Kidney (tissue), 14 donors: ENCODE results near the gene ATP11A. TPM values are rescaled to one million over a fixed set of nuclear protein-coding genes. Genes with fewer than 3 reads are reported as not detected.

Source experiments
- DNase-seq, 5 donors: peaks; one replicate each; pipeline ENCODE4 v3.0.0-alpha.2; 2013 to 2020
- FAIRE-seq: peaks from 2 replicates; lab custom pipeline; 2012; peaks lifted over from hg19 to GRCh38; lab: Jason Lieb, UNC
- H3K27ac ChIP-seq, 2 donors: one replicate each; pipeline ENCODE4 v1.7.0; 2013; ENCODE audit warnings: low read depth in 2 of 2, low read length in 2 of 2, inconsistent platforms in 1 of 2
- H3K27me3 ChIP-seq: one replicate; pipeline ENCODE4 v1.7.1; 2013; ENCODE audit warnings: low read length, inconsistent platforms; ENCODE audit not compliant: control insufficient read depth, insufficient read depth
- H3K36me3 ChIP-seq, 3 donors: one replicate each; pipeline versions ENCODE4 v1.7.0 to v1.7.1; 2013; ENCODE audit warnings: low read length in 3 of 3, control low read depth in 1 of 3, inconsistent platforms in 1 of 3; ENCODE audit not compliant: insufficient read depth in 3 of 3, control insufficient read depth in 2 of 3
- H3K4me1 ChIP-seq, 3 donors: one replicate each; pipeline versions ENCODE4 v1.7.0 to v1.7.1; 2013; ENCODE audit warnings: low read length in 3 of 3, inconsistent platforms in 1 of 3, low read depth in 1 of 3; ENCODE audit not compliant: control insufficient read depth in 2 of 3, insufficient read depth in 2 of 3
- H3K4me3 ChIP-seq, 3 donors: one replicate each; pipeline versions ENCODE4 v1.7.0 to v1.8.1; 2013; ENCODE audit warnings: low read length in 3 of 3, control low read depth in 1 of 3, inconsistent platforms in 1 of 3
- H3K9ac ChIP-seq, 3 donors: one replicate each; pipeline versions ENCODE4 v1.7.0 to v1.7.1; 2013; ENCODE audit warnings: low read length in 3 of 3, control low read depth in 1 of 3, inconsistent platforms in 1 of 3
- H3K9me3 ChIP-seq, 3 donors: one replicate each; pipeline versions ENCODE4 v1.7.0 to v1.7.1; 2013; ENCODE audit warnings: low read length in 3 of 3, control low read depth in 1 of 3, inconsistent platforms in 1 of 3; ENCODE audit not compliant: control insufficient read depth in 2 of 3, insufficient read depth in 1 of 3
- intact Hi-C: fragments of 100-400 bp; cut with DNase I; formaldehyde crosslinking; loops from one replicate; pipeline ENCODE4 v1.11.1; 2022
- polyA plus RNA-seq: library from polyadenylated mRNA; stranded (reverse); fragments of 350-450 nt; fragmentation: Illumina TruSeq; extraction: RNeasy Lipid Tissue Mini Kit (QIAGEN cat#74804); gene quantifications from one replicate; pipeline ENCODE4 v1.2.3, GENCODE V29; 2014; ENCODE audit warnings: low read depth, low replicate concordance; ENCODE audit not compliant: insufficient read depth
- total RNA-seq: library from RNA; stranded (reverse); fragmentation: NEBNext Ultra II Directional; extraction: Animal tissue kit (Norgen Biotek cat#: 25700); gene quantifications from one replicate; pipeline ENCODE4 v1.2.1, GENCODE V29; 2021
- TF ChIP-seq, protein P1 (sequence below): IDR thresholded peaks from 3 replicates; pipeline ENCODE4 v1.5.1; 2012; ENCODE audit warnings: mild to moderate bottlenecking, moderate library complexity, borderline replicate concordance; ENCODE audit not compliant: insufficient read depth; ENCODE audit errors: extremely low read depth
- donor health status: control.
- donor health status: control.
- donor health status: control.
- donor health status: control.
- donor health status: control.
- donor health status: DM: yes; HTN: yes; CAD: no.
- donor health status: Normal renal cell carcinoma (clear cell type).

The ATP11A gene
- total and polyA plus RNA-seq, 2 donors from 2014 or later, result 4.9 to 212 TPM

DNA sequence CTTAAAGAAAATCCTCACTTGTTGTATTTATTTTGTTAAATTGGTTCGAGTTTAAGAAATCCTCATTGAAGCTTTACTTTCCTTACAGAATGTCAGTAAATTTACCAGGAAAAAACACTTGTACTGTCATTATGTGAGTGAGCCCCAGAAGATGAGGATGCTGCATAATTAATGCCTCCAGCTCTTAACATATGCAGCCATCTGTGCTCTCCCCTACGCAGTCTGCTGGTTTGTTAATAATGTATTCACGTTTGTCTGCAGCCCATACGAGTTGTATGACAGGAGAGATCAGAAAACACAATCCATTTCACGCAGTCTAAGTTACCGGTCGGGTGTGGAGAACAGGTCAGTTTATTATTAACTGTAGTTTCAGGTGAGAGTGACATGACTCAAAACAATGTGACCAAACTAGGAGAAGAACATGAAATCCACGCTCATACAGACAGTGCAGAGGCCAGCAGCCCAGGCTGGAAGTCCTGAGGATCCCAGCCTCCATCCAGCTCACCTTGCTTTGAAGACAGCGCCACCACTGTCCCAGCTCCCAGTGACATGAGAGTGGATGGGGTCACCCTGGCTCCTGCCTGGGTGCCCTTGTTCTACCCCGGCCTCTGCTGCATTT lies 19.8 kb upstream of the ATP11A start:
- H3K36me3 ChIP-seq, result no peaks in the 10 kb centered on the region
- H3K9ac ChIP-seq, result no peak overlapping the region
- DNase-seq (peak in 3 of 5 donors; percentile 28 to 63 (median 45)), FAIRE-seq (peak; percentile 25)
- intact Hi-C loops, result no loop called here
- H3K4me3 ChIP-seq, result peak overlapping the region in 1 of 3 donors; percentile 11
- peaks cover 0 to 4% (median 0%) of the 10 kb centered on the region in 3 donors for H3K9me3 ChIP-seq
- peaks cover 0 to 2% (median 0%) of the 10 kb centered on the region in 3 donors for H3K4me1 ChIP-seq
- H3K27ac ChIP-seq, result peak overlapping the region in 1 of 2 donors; percentile 34
- no peaks in the 10 kb centered on the region for H3K27me3 ChIP-seq
- TF ChIP-seq, protein P1, sequence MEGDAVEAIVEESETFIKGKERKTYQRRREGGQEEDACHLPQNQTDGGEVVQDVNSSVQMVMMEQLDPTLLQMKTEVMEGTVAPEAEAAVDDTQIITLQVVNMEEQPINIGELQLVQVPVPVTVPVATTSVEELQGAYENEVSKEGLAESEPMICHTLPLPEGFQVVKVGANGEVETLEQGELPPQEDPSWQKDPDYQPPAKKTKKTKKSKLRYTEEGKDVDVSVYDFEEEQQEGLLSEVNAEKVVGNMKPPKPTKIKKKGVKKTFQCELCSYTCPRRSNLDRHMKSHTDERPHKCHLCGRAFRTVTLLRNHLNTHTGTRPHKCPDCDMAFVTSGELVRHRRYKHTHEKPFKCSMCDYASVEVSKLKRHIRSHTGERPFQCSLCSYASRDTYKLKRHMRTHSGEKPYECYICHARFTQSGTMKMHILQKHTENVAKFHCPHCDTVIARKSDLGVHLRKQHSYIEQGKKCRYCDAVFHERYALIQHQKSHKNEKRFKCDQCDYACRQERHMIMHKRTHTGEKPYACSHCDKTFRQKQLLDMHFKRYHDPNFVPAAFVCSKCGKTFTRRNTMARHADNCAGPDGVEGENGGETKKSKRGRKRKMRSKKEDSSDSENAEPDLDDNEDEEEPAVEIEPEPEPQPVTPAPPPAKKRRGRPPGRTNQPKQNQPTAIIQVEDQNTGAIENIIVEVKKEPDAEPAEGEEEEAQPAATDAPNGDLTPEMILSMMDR, result no peak

DNA sequence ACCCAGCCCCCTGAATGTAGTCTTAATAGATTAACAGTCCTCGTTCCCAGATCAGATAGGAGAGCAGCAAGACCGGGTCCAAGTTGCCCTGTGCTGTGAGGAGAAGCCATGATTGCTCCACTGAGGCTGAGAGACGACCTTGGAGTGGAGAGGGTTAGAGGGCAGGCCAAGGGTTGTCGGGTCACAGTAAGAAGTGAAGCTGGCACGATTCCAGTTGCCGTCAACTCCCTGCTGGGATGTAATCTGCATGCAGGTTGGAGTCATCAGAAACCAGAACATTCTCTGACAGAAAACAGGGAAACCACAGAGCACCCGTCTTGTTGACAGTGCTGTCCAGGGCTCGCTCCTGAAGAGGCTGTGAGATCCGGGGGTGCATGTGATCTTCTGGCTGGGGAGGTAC lies 19.0 kb upstream of the ATP11A start:
- FAIRE-seq, result no peak
- Histone ChIP-seq H3K27ac (no peak overlapping the region), H3K27me3 (no peaks in the 10 kb centered on the region), H3K4me3 (no peak overlapping the region), H3K4me1 (peaks cover 0 to 2% (median 0%) of the 10 kb centered on the region in 3 donors), H3K9me3 (peaks cover 0 to 4% (median 0%) of the 10 kb centered on the region in 3 donors), H3K9ac (peak overlapping the region in 1 of 3 donors; percentile 19), H3K36me3 (no peaks in the 10 kb centered on the region)
- DNase-seq, result peak in 1 of 5 donors; percentile 41
- TF ChIP-seq, protein P1, result no peak
- intact Hi-C loops, result no loop called here

DNA sequence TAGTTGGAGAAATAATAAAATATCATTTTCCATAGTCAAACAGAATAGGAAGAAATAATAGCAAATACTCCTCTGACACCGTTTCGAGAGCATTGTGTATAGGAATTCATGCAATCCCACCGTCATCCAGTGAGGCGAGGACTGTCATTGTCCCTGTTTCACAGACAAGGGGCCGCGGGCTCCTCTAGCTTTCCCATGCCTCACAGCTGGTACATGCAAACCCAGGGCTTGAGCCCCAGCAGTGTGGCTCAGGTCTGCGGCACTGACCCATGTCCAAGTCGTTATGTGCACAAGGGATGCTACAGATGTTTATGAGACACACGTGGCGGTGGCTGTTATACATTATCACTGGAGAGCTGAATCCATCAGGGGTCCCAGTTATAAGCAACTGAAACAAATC lies 18.5 kb upstream of the ATP11A start:
- Histone ChIP-seq H3K36me3 (no peaks in the 10 kb centered on the region), H3K9ac (no peak overlapping the region), H3K4me3 (no peak overlapping the region), H3K9me3 (peaks cover 0 to 1% (median 0%) of the 10 kb centered on the region in 3 donors), H3K27me3 (no peaks in the 10 kb centered on the region), H3K4me1 (peaks cover 0 to 2% (median 0%) of the 10 kb centered on the region in 3 donors), H3K27ac (no peak overlapping the region)
- TF ChIP-seq, protein P1, result no peak
- intact Hi-C loops, result no loop called here
- DNase-seq (peak in 1 of 5 donors; percentile 31), FAIRE-seq (no peak)
